NCI-H1694 treated with DMSO at 0.1 percent for 48 hours (cell line): Measurements from ENCODE around the gene PDZRN3.
A peak's percentile ranks its signal among the peaks of the same experiment; 100 is the strongest.

Source experiments
- DNase-seq: peaks from one replicate; lab custom pipeline; 2025; lab: John Stamatoyannopoulos, UW

Gene PDZRN3

GRCh38 chr3:73384091-73384906, 240.4 kb downstream of the PDZRN3 start:
- no peak for DNase-seq

GRCh38 chr3:73383470-73384049, 241.2 kb downstream of the PDZRN3 start:
- DNase-seq = no peak

GRCh38 chr3:73381551-73381950, 243.2 kb downstream of the PDZRN3 start:
- DNase-seq = no peak

GRCh38 chr3:73380735-73381532, 243.8 kb downstream of the PDZRN3 start:
- DNase-seq = no peak

GRCh38 chr3:73379465-73379864, 245.3 kb downstream of the PDZRN3 start:
- no peak for DNase-seq

GRCh38 chr3:73378207-73378606, 246.5 kb downstream of the PDZRN3 start:
- no peak for DNase-seq

GRCh38 chr3:73365756-73366397, 258.9 kb downstream of the PDZRN3 start:
- no peak for DNase-seq

GRCh38 chr3:73364517-73364916, 260.2 kb downstream of the PDZRN3 start:
- DNase-seq = no peak

- no peak for DNase-seq
Observed at GRCh38 chr3:73363093-73363492, 261.6 kb downstream of the PDZRN3 start.

GRCh38 chr3:73361591-73361990, 263.1 kb downstream of the PDZRN3 start:
- no peak for DNase-seq

- DNase-seq = no peak
Observed at GRCh38 chr3:73353649-73354217, 271.0 kb downstream of the PDZRN3 start.

- no peak for DNase-seq
Observed at GRCh38 chr3:73352841-73353645, 271.7 kb downstream of the PDZRN3 start.

GRCh38 chr3:73351423-73352071, 273.2 kb downstream of the PDZRN3 start:
- peak; percentile 5 for DNase-seq

GRCh38 chr3:73350996-73351395, 273.7 kb downstream of the PDZRN3 start:
- DNase-seq = no peak

GRCh38 chr3:73349657-73350056, 275.1 kb downstream of the PDZRN3 start:
- no peak for DNase-seq

GRCh38 chr3:73342077-73342476, 282.7 kb downstream of the PDZRN3 start:
- no peak for DNase-seq

GRCh38 chr3:73341272-73341935, 283.3 kb downstream of the PDZRN3 start:
- DNase-seq = no peak

- DNase-seq = no peak
Observed at GRCh38 chr3:73332558-73332957, 292.2 kb downstream of the PDZRN3 start.
